Liver (tissue), 9 donors: ENCODE measurements around the gene FBXO21. TPM values are rescaled to one million over a fixed set of nuclear protein-coding genes. Genes with fewer than 3 reads are reported as not detected.

Experiments used
- DNase-seq: peaks from one replicate; pipeline ENCODE4 v3.0.0-alpha.2; 2017; ENCODE audit warnings: low spot score
- H3K27ac ChIP-seq, 2 donors: one replicate each; pipeline ENCODE4 v1.7.0; 2013; ENCODE audit warnings: inconsistent platforms in 2 of 2, low read length in 2 of 2, control low read depth in 1 of 2, low read depth in 1 of 2, mild to moderate bottlenecking in 1 of 2
- H3K27me3 ChIP-seq, 4 donors: one replicate each; pipeline versions ENCODE4 v1.6.1 to v1.7.0; 2013; ENCODE audit warnings: low read length in 3 of 4, inconsistent platforms in 1 of 4, mild to moderate bottlenecking in 1 of 4, moderate library complexity in 1 of 4; ENCODE audit not compliant: control insufficient read depth in 4 of 4, insufficient read depth in 4 of 4
- H3K36me3 ChIP-seq, 4 donors: one replicate each; pipeline versions ENCODE4 v1.6.1 to v1.7.0; 2013; ENCODE audit warnings: low read length in 3 of 4, mild to moderate bottlenecking in 3 of 4, low read depth in 1 of 4, moderate library complexity in 1 of 4; ENCODE audit not compliant: control insufficient read depth in 4 of 4, insufficient read depth in 3 of 4
- H3K4me1 ChIP-seq, 4 donors: one replicate each; pipeline versions ENCODE4 v1.6.1 to v1.7.0; 2013; ENCODE audit warnings: low read length in 3 of 4, mild to moderate bottlenecking in 3 of 4, moderate library complexity in 1 of 4; ENCODE audit not compliant: control insufficient read depth in 4 of 4, insufficient read depth in 4 of 4
- H3K4me3 ChIP-seq, 3 donors: one replicate each; pipeline versions ENCODE4 v1.6.1 to v1.7.0; 2013; ENCODE audit warnings: low read length in 3 of 3, control low read depth in 1 of 3, low read depth in 1 of 3, mild to moderate bottlenecking in 1 of 3
- H3K9ac ChIP-seq, 2 donors: one replicate each; pipeline ENCODE4 v1.7.0; 2013; ENCODE audit warnings: low read length in 2 of 2, mild to moderate bottlenecking in 2 of 2, moderate library complexity in 2 of 2, control low read depth in 1 of 2, low read depth in 1 of 2
- H3K9me3 ChIP-seq, 4 donors: one replicate each; pipeline versions ENCODE4 v1.6.1 to v1.7.0; 2013; ENCODE audit warnings: low read length in 3 of 4; ENCODE audit not compliant: control insufficient read depth in 4 of 4
- ATF3 ChIP-seq: IDR thresholded peaks from 2 replicates; pipeline ENCODE4 v1.6.1; 2016; ENCODE audit warnings: antibody characterized with exemption
- EGR1 ChIP-seq, 2 donors: IDR thresholded peaks; 2 replicates each; pipeline ENCODE4 v1.6.1; 2016 to 2018; ENCODE audit warnings: antibody characterized with exemption in 2 of 2, low read depth in 2 of 2
- FOXA1 ChIP-seq: IDR thresholded peaks from 2 replicates; pipeline ENCODE4 v1.6.1; 2016; ENCODE audit warnings: antibody characterized with exemption
- FOXA2 ChIP-seq: IDR thresholded peaks from 2 replicates; pipeline ENCODE4 v1.6.1; 2016; ENCODE audit warnings: antibody characterized with exemption
- GABPA ChIP-seq, 2 donors: IDR thresholded peaks in 1 of 2; conservative IDR thresholded peaks in 1 of 2; 2 replicates each; pipeline ENCODE4 v1.6.1; 2016; ENCODE audit warnings: antibody characterized with exemption in 2 of 2, mild to moderate bottlenecking in 1 of 2, moderate library complexity in 1 of 2
- HNF4A ChIP-seq, 2 donors: conservative IDR thresholded peaks; 2 replicates each; pipeline ENCODE4 v1.6.1; 2016; ENCODE audit warnings: antibody characterized with exemption in 2 of 2, mild to moderate bottlenecking in 2 of 2
- HNF4G ChIP-seq: IDR thresholded peaks from 2 replicates; pipeline ENCODE4 v1.6.1; 2016; ENCODE audit warnings: antibody characterized with exemption
- JUND ChIP-seq, 2 donors: IDR thresholded peaks; 2 replicates each; pipeline ENCODE4 v1.6.1; 2016; ENCODE audit warnings: antibody characterized with exemption in 2 of 2
- MAX ChIP-seq: IDR thresholded peaks from 2 replicates; pipeline ENCODE4 v1.6.1; 2016; ENCODE audit warnings: antibody characterized with exemption
- NR2F2 ChIP-seq: IDR thresholded peaks from 2 replicates; pipeline ENCODE4 v1.6.1; 2016; ENCODE audit warnings: antibody characterized with exemption
- RAD21 ChIP-seq, 2 donors: IDR thresholded peaks; 2 replicates each; pipeline ENCODE4 v1.6.1; 2016; ENCODE audit warnings: antibody characterized with exemption in 2 of 2, mild to moderate bottlenecking in 2 of 2
- REST ChIP-seq: IDR thresholded peaks from 2 replicates; pipeline ENCODE4 v1.6.1; 2016; ENCODE audit warnings: antibody characterized with exemption, mild to moderate bottlenecking
- RXRA ChIP-seq, 2 donors: IDR thresholded peaks; 2 replicates each; pipeline ENCODE4 v1.6.1; 2017 to 2018; ENCODE audit warnings: antibody characterized with exemption in 2 of 2, mild to moderate bottlenecking in 1 of 2
- SP1 ChIP-seq: IDR thresholded peaks from 2 replicates; pipeline ENCODE4 v1.6.1; 2018; ENCODE audit warnings: antibody characterized with exemption, mild to moderate bottlenecking
- TAF1 ChIP-seq: conservative IDR thresholded peaks from 2 replicates; pipeline ENCODE4 v1.6.1; 2016; ENCODE audit warnings: antibody characterized with exemption, mild to moderate bottlenecking
- YY1 ChIP-seq: IDR thresholded peaks from 2 replicates; pipeline ENCODE4 v1.6.1; 2016; ENCODE audit warnings: antibody characterized with exemption, mild to moderate bottlenecking
- WGBS: extraction: QIAGEN DNeasy Blood & Tissue Kit; methylation state at CpG from one replicate; pipeline ENCODE4 v1.1.7; 2013; 5-methylcytosine and 5-hydroxymethylcytosine counted together
- polyA plus RNA-seq, 2 donors: library from polyadenylated mRNA; stranded (reverse) in 1 of 2; unstranded in 1 of 2; fragments of 200-250 nt in 1 of 2; fragments of >200 nt in 1 of 2; fragmentation: Nextera tagmentation in 1 of 2; extraction: Ambion mirVana in 1 of 2; gene quantifications; one replicate each; pipeline versions ENCODE4 v1.2.1 to v1.2.3, GENCODE V29; 2013 to 2015
- total RNA-seq, 2 donors: library from RNA; depleted of rRNA; stranded (reverse); fragments of >200 nt; gene quantifications; one replicate each; pipeline ENCODE4 v1.2.3, GENCODE V29; 2014
- TF ChIP-seq, protein P1 (sequence below): fragments of 150-350 bp; IDR thresholded peaks from 2 replicates; pipeline ENCODE4 v1.5.1; 2017; ENCODE audit warnings: improper control_type of control experiment, low read depth, low read length; ENCODE audit not compliant: missing input control
- TF ChIP-seq, protein P2 (sequence below): IDR thresholded peaks from 2 replicates; pipeline ENCODE4 v1.6.1; 2016; ENCODE audit warnings: antibody characterized with exemption
- donor health status: healthy.
- donor health status: healthy.
- donor health status: healthy.
- donor health status: healthy.
- donor health status: healthy.

The FBXO21 gene
- total and polyA plus RNA-seq, 4 donors: 12.9 to 54.4 (median 21.1) TPM

DNA sequence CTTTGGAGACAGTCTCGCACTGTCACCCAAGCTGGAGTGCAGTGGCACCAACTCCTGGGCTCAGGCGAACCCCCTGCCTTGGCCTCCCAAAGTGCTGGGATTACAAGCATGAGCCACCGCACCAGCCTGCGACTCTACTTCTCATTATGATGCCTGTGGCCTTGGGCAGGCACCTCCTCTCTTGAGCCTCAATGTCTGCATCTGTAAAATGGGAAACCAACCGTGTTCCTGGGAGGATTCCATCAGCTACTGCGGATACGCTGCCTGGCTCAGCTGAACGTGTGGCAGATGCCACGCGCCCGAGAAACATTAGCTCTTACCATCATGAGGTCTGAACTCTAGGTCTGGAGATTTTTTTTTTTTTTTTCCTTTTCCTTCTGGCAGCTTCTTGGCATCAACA is 96.8 kb downstream of the FBXO21 start:
- H3K27me3 ChIP-seq: peaks cover 0 to 5% (median 2%) of the 10 kb centered on the region in 4 donors
- no peak overlapping the region for H3K27ac ChIP-seq
- no peaks in the 10 kb centered on the region for H3K9me3 ChIP-seq
- no peak overlapping the region for H3K4me3 ChIP-seq
- TF ChIP-seq HNF4G: no peak
- TF ChIP-seq JUND (IDR thresholded peaks at IDR 0.05): no peak
- no peak for TF ChIP-seq EGR1 (IDR thresholded peaks at IDR 0.05; ENCODE audit: low read depth in 2 of 2)
- TF ChIP-seq FOXA2: no peak
- no peak for TF ChIP-seq MAX
- no peak for TF ChIP-seq GABPA (IDR thresholded peaks at IDR 0.05 in 1 of 2, conservative IDR thresholded peaks at IDR 0.05 in 1 of 2)
- no peak for TF ChIP-seq RXRA (IDR thresholded peaks at IDR 0.05)
- TF ChIP-seq, protein P1, sequence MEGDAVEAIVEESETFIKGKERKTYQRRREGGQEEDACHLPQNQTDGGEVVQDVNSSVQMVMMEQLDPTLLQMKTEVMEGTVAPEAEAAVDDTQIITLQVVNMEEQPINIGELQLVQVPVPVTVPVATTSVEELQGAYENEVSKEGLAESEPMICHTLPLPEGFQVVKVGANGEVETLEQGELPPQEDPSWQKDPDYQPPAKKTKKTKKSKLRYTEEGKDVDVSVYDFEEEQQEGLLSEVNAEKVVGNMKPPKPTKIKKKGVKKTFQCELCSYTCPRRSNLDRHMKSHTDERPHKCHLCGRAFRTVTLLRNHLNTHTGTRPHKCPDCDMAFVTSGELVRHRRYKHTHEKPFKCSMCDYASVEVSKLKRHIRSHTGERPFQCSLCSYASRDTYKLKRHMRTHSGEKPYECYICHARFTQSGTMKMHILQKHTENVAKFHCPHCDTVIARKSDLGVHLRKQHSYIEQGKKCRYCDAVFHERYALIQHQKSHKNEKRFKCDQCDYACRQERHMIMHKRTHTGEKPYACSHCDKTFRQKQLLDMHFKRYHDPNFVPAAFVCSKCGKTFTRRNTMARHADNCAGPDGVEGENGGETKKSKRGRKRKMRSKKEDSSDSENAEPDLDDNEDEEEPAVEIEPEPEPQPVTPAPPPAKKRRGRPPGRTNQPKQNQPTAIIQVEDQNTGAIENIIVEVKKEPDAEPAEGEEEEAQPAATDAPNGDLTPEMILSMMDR: no peak
- TF ChIP-seq SP1: no peak
- TF ChIP-seq ATF3: no peak
- no peak for TF ChIP-seq FOXA1
- TF ChIP-seq RAD21 (IDR thresholded peaks at IDR 0.05): no peak
- TF ChIP-seq NR2F2: no peak
- no peak for TF ChIP-seq HNF4A (conservative IDR thresholded peaks at IDR 0.05)
- no peak for TF ChIP-seq YY1
- no peak for TF ChIP-seq REST
- TF ChIP-seq TAF1: no peak
- TF ChIP-seq, protein P2, sequence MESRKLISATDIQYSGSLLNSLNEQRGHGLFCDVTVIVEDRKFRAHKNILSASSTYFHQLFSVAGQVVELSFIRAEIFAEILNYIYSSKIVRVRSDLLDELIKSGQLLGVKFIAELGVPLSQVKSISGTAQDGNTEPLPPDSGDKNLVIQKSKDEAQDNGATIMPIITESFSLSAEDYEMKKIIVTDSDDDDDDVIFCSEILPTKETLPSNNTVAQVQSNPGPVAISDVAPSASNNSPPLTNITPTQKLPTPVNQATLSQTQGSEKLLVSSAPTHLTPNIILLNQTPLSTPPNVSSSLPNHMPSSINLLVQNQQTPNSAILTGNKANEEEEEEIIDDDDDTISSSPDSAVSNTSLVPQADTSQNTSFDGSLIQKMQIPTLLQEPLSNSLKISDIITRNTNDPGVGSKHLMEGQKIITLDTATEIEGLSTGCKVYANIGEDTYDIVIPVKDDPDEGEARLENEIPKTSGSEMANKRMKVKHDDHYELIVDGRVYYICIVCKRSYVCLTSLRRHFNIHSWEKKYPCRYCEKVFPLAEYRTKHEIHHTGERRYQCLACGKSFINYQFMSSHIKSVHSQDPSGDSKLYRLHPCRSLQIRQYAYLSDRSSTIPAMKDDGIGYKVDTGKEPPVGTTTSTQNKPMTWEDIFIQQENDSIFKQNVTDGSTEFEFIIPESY: no peak
- H3K36me3 ChIP-seq: no peaks in the 10 kb centered on the region
- 89% methylated on average over 11 of the region's 11 CpGs for WGBS
- no peak overlapping the region for H3K9ac ChIP-seq
- DNase-seq: no peak
- H3K4me1 ChIP-seq: peaks cover 0 to 10% (median 8%) of the 10 kb centered on the region in 4 donors
